Endothelial cell of hepatic sinusoid (primary cell): ENCODE data around the gene NKD2.
"Not testable (repeated sequence)": the region's sequence is repeated elsewhere in the genome, so short reads cannot be mapped to it uniquely, and the experiment has no call there.

Experiments used
- in situ Hi-C: cut with HindIII; loops from 2 replicates; pipeline ENCODE4 v1.10.0; 2017; ENCODE audit warnings: low sequenced_read_pairs

The NKD2 gene

DNA sequence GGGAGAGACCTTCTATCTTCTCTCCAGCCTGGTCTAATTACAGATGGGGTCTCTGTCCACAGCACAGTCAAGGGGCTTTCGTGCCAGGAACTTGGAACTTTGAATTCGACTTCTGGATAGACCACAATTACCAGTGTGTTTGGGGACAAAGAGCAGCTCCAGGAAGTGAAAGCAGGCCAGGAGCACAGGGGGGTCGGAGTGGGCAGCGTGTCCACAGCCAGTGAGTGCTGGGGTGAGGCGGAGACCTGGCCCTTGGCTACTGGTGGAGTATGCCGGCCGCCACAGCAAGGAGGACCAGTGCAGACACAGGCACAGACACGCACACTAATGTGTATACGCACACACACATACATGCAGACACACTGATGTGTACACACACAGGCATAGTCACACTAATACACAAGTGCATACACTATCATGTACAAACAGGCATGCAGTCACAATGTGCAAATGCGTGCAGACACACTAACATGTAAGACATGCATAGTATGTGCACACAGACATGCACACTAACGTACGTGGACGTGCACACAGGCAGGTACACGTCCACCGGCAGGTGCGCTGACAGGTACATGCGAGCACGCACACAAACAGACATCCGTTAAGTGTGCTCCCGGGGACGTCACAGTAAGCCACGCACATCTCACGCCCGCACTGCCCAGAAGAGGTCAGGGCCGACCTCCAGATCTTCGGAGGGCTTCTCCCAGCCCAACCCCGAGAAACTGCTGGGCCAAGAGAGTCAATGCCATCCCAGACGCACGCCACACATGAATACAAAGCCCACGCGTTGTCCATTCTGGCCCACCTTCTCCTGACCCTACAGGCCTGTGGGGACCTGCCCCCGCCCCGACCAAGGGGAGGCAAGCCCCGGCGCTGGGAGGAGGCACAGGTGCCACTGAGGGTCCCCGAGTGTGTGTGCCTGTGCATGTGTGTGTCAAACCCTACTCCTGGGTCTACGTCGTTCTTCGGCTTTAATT is 46.5 kb downstream of the NKD2 start:
- in situ Hi-C loops = no loop called here

DNA sequence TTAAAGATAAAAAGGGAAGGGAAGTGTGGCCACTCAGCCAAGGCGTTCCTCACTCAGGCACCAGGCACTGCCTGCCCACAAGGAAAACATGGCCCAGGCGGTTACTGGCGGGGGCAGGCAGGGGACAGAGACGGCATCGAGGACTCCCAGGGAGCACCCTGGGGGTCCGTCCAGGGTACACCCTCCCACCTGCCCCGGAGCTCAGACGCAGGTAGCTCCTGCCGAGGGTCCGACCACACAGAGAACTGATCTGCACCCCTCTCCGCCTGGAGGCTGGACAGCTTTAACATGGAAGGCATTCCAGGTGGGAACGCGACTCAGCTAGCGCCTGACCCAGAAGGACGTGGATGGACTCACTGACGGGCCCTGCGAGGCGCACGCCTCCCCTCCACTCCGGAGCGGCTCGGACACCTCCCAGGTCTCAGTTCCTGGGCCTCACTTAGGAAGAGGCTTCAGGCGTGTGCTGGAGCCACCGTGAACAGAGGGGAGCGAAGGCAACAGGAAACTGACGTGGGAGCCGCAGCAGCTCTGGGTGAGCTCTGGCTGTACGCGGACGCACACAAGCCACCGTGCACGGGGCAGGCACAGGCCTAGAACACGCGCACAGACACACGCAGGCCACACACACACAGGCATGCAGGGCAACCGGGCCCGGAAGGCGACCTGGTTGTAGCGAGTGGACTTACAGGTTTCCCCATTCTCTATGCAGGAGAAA is 47.5 kb downstream of the NKD2 start:
- in situ Hi-C loops = no loop called here

DNA sequence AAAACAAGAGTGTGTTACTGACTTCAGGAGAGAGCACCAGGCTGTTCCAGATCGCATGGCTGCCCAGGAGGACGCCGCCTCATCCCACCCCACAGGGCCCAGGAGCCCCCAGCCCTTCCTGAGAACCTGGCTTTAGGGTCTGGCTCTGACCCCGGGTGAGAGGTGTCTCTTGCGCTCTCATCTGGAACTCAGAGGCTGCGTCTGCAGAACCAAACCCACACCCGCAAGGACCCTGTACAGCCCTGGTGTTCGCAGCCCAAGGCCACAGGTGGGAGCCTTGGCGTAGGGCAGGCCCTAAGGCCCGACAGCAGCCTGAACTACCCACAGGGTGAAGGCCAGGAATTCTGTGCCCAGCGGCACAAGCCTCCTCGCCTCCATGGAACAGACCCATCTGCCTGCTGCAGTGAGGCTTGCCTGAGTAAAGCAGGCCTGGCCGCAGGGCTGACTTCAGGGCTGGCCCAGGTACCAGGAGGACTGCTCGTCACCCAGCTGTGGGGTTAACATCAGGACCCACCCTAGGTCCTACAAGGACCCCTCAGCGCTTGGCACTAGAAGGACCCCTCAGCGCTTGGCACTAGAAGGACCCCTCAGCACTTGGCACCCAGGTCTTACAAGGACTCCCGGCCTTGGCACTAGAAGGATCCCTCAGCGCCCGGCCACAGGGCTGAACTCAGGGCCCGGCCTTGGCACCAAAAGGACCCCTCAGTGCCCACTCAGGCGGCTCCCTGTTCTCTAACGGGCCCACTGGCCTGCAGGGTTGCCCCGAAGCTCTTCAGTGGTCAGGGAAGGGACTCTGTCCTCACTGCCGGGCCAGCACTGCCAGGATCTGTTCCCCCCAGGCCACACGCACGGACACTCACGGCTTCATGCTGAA is 48.2 kb downstream of the NKD2 start:
- in situ Hi-C loops = no loop called here

DNA sequence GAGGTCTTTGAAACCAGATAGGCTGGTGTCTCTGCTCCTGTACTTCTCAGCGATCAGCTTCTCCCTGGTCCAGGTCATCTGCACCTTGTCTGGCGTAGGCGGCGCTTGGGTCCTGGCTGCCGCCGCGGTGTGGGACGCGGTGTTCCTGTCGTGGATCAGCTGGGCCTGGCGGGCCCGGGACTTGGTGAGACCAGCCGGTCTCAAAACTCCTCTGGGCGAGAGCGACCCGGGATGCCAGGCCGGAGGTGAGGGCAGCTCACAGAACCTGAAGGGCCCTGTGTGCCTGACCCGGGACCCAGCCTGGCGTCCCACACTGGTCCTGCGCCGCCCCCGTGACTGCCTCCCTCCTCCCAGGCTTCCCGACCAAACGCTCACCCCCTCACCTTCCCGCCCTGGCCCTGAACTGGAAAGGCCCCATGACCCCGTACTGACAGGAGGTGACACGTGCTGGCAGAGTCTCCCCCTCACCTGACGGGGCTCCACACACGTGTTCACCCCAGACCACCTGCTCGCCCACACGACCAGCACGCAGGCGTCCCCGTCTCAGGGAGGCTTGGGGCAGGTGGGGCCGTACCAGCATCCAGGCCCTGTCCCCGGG is 49.0 kb downstream of the NKD2 start:
- in situ Hi-C loops = no loop called here

DNA sequence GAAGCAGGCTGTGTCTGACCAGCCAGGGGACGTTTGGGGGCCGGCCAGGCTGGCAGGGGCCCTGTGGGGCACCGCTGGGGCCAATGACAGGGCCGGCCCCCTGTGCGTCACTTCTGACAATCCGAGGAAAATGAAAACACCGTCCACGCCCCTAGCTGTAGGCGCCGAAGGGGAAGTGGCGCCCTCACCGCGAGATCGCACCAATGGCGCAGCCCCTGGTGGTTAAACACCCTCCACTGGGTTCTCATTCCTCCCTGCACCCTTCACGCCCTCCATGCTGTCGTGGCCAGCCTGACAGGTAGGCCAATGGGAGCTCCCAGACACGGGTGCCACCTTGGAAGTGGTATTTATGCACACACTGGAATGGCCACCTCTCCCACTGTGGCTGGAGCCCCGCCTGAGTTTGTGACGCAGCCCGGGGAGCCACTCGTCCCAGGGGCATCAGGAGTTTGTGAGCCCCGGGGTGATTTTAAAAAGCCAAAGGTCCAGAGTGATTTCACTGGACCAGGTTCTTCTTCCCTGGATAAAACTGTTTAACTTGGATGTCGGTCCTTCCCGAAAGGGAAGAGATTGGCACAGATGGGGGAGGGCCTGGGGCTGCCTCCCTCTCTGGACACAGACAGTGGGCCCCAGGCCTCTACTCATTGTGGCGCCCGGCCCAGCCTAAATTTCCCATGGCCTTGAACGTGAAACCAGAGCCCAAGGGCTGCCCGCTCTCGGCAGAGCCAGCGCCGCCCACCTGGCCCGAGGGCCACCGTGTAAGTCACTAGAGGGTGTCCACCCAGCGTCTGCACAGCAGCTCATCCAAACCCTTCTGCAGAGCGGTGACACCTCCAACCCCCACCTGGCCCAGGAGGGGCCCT is 49.7 kb downstream of the NKD2 start:
- in situ Hi-C loops = no loop called here

DNA sequence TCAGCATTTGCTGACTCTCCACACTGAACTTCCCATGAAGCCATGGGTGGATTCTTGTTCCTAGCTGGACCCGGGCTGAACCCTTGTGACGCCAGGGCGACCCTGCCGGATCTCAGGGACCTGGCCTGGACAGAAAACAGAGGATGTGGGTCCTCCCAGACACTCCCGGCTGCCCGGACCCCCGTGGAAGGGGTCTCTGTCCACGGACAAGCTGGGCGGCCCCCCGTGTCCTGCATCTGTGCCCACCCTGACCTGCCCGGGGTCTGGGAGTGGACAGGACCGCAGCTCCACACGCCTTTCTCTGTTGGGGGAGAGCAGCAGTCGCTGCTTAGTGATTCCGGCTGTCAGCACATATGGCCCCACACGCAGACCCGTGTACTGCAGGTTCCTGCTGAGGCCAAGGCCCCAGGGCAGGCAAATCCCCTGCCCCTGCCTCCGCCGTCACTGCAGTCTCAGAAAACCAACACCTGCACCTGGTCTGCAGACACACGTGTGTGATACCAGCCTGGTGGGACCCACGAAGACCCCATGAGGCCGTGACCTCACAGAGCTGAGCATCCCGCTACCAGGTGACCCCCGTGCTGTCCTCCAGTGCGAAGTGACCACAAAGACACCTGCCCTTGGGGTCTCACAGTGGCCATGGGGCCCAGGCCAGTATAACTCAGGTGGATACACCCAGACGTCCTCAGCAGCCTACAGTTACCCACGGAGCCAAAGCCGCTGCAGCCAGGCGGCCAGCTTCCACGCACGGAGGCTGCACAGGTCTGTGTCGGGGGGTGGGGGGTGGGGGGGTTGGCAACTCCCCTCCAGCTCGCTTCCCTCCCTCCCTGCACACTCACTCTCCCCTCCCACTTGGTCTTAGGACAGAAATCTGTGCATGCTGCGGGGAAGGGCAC is 50.6 kb downstream of the NKD2 start:
- in situ Hi-C loops = no loop called here

DNA sequence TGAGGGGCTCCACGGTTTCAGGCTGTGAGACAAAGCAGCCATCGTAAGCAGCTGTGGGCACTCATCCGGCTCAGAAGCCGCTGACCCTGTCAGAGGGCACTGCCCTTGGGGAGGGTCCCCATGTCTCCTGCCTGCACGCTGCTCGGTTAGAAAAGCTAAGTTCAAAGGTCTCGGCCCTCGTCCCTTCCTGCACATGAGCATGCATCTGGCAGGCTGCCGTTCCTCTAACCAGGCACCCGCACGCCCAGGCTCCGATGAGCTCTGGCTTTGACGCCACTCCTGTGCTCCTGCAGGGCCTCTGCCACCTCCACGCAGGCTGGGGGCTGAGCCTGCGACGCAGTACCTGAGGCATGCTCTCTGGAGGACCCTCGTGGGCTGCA is 51.3 kb downstream of the NKD2 start:
- in situ Hi-C loops = no loop called here

DNA sequence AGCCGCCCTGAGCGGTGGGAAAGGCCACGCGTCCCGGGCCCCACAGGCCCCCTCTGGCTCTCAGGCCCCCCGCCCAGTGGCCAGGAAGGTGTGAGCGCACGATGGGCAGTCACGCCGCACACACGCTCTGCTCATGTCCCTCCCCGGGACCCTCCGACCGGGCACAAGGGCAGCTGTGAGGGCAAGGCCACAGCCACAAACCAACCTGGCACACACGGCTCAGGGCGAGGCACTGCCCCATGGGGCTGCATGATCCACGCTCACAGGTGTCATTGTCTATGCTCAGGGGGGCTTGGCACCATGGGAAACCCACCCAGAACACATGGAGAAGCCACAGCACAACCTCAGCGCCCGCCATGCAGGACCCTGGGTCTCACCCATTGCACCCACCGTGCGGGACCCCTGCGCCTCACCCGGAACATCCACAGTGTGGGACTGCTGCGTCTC is 52.0 kb downstream of the NKD2 start:
- in situ Hi-C loops = no loop called here

DNA sequence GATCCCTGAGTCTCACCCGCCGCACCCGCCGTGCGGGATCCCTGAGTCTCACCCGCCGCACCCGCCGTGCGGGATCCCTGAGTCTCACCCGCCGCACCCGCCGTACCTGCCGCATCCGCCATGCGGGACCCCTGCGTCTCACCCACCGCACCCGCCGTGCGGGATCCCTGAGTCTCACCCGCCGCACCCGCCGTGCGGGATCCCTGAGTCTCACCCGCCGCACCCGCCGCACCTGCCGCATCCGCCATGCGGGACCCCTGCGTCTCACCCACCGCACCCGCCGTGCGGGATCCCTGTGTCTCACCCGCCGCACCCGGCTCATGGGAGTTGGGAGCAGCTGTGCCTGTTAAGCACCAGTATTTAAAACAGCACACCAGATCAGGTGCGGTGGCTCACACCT is 52.7 kb downstream of the NKD2 start:
- in situ Hi-C loops = not testable (repeated sequence)

DNA sequence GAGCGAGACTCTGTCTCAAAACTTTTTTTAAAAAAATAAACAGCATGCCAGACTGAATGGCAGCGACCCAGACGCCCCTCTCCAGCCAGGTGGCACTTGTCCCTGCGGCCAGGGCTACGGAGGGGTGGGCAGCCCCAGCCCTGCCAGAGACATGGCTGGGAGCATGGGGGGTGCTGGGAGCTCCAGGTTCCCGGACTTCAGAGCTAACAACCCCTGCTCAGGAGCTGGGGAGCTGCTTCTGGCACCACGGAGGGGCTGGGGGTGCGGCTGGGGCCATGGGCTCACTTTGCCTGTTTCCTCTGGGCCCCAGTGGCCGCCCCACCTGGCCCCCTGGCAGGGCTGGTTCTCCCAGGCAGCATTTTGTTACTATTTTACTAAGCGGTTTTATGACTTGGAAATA is 53.3 kb downstream of the NKD2 start:
- in situ Hi-C loops = no loop called here

DNA sequence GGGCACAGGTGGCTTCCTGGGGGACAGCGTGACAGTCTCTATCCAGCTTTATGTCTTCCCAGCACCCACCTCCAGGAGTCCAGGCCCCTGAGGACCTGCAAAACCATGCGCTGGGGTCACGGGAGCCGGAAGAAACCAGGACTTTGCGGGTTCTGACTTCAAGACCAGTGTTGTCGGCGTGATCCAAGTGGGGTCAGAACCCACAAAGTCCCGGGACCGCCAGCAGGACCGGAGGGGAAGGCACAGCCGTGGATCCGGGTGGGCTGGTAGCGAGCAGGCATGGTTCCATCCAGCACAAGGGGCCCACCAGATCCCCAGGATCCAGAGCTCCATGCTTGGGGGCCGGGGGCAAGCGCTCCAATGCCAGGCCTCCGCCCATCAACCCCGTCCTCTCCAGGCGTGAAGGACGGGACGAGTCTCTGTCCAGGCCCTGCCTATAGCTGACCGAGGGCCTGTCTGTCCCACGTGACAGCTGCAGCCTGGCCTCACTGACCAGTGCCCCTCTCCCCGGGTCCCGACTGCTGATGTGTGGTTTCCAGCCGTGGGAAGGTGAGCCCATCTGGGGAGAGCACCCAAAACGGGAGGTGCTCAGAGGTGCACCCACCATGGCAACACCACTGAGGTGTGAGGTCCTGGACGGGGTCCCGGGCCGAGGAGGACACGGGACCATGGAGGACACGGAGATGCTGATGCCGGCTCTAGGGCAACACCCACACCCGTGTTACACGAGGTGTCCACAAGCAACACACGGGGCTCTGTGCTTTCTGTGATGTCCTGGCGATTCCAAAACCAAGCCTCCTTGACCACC is 54.4 kb downstream of the NKD2 start:
- in situ Hi-C loops = no loop called here

DNA sequence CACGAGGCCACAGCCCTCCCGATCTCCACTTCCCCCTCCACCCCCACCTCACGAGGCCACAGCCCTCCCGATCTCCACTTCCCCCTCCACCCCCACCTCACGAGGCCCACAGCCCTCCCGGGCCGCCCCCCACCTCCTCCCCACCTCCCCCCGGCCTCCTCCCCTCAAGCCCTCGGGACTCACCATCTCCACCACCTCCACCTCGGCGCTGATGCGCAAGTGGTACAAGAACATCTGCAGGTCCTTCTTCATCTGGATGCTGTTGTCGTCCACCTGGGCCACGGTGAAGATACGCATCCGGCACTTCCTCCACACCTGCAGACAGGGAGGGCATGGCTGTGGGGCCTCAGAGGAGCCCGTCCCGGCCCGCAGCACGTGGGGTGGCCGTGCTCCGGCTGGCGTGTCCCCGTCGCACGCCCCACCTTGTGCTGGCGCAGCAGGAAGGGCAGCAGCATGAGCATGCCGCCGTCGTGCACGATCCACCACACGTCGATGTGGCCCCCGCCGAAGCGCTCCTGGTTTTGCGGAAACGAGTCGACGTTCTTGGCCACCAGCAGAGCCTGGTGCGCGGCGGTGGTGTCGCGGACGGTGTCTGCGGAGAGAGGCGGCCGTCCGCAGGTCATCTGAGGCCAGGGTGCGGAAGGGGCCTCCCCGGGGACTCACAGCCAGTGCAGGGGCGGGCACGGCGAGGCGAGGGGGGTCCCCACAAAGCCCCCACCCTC is 55.2 kb downstream of the NKD2 start:
- in situ Hi-C loops = no loop called here

DNA sequence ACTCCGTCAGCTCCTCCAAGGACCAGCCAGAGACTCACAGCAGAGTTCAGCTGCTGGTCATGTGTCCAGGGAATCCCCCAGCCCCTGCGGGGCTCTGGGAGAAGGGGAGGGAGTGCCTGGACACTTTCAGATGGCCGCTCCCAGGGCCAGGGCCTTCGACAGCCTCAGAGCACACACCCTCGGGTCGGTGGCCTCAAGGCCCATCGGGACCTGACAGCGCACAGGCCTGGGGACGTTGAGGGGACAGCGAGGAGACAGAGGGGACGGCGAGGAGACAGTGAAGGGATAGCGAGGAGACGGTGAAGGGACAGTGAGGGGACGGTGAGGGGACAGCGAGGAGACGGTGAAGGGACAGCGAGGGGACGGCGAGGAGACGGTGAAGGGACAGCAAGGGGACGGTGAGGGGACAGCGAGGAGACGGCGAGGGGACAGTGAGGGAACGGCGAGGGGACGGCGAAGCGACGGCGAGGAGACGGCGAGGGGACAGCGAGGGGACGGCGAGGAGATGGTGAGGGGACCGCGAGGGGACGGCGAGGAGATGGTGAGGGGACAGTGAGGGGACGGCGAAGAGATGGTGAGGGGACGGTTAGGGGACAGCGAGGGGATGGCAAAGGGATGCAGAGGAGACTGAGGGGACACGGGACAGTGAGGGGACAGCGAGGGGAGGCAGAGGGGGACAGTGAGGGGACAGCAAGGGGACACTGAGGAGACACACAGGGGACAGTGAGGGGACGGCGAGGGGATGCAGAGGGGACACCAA is 56.0 kb downstream of the NKD2 start:
- in situ Hi-C loops = no loop called here

DNA sequence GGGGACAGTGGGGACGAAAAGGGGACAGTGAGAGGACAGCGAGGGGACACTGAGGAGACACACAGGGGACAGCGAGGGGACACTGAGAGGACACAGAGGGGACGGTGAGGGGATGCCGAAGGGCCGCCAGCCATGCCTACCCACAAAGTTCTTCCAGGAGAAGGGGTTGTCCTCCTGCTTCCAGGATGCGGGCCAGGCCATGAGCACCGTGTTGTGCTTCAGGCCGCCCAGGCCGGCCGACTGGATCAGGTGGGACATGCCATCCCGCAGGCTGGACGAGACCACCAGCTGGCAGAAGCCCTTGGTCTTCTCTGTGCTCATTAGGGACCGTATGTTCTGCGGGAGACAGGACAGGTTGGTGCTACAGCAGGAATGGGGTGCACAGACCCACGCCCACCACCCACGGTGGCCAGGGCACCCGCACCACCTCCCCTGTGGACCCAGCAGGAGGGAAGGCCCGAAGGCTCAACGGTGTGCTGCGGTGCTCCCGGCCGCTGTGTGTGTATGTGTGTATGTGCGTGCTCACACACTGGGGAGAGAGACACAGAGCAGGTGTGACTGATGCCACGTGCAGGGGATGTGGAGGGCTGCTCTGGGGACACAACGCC is 56.6 kb downstream of the NKD2 start:
- in situ Hi-C loops = no loop called here

DNA sequence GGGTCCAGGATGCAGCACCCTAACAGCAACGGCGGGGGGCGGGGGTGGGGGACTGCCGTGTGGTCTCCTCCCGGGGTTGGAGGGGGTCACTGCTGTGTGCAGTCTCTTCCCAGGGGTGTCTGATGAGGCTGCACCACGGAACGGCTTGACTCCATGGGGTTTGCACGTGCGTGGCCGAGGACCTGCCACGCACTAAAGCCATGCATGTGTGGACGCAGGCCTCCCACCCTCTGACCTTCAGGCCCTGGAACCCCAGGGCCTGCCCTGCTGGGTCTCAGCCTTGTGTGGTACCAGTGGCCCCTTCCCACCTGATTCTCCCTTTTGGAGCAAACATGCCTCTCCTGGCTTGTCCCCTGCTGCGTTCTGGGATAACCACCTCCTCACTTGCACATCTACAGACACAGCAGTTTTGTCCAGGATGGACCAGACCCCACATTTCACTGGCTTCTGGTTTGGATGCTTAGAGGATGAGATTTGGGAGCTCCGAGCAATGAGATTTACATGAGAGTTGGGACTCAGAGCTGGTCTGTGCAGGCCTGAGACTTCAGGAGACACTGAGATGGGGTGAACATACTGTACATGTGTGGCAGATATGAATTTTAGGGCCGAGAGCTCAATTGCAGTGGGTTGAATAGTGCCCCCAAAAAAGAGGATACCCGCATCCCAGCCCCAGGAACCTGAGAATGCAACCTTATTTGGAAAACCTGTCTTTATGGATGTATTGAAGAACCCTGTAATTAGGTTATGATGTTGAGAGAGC is 57.5 kb downstream of the NKD2 start:
- in situ Hi-C loops = no loop called here
